ENCODE measurements around the gene BTN3A1. TPM values are rescaled to one million over a fixed set of nuclear protein-coding genes. Genes with fewer than 3 reads are reported as not detected.

BTN3A1 gene
- total and polyA plus RNA-seq, 2 of the 13 experiments (the other 11 are each of a cell fraction or from before 2014, with no cell fraction given), result 13.3 to 14.0 TPM

DNA sequence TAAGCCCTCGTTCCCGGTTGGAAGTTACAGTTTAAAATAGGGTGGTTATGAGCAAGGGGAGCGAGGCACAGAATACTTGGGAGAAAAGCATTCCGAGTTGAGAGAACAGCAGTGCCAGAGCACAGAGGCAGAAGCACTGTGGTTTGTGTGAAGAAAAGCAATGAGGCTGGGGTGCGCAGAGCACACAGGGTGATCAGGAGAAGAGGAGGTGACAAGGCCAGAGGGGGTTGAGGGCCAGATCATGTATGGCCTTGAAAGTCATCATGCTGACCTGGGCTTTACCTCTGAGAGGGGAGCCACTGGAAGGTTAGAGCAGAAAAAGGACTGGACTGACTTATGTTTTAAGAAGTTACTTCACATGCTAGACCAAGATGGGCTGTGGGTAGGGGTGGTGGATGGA is 40.5 kb upstream of the BTN3A1 start (continued):
- TF ChIP-seq, protein P1, sequence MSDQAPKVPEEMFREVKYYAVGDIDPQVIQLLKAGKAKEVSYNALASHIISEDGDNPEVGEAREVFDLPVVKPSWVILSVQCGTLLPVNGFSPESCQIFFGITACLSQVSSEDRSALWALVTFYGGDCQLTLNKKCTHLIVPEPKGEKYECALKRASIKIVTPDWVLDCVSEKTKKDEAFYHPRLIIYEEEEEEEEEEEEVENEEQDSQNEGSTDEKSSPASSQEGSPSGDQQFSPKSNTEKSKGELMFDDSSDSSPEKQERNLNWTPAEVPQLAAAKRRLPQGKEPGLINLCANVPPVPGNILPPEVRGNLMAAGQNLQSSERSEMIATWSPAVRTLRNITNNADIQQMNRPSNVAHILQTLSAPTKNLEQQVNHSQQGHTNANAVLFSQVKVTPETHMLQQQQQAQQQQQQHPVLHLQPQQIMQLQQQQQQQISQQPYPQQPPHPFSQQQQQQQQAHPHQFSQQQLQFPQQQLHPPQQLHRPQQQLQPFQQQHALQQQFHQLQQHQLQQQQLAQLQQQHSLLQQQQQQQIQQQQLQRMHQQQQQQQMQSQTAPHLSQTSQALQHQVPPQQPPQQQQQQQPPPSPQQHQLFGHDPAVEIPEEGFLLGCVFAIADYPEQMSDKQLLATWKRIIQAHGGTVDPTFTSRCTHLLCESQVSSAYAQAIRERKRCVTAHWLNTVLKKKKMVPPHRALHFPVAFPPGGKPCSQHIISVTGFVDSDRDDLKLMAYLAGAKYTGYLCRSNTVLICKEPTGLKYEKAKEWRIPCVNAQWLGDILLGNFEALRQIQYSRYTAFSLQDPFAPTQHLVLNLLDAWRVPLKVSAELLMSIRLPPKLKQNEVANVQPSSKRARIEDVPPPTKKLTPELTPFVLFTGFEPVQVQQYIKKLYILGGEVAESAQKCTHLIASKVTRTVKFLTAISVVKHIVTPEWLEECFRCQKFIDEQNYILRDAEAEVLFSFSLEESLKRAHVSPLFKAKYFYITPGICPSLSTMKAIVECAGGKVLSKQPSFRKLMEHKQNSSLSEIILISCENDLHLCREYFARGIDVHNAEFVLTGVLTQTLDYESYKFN (CRISPR knock-in tag; conservative IDR thresholded peaks at IDR 0.05), result 0 out of 2 replicates have a peak, but pooled peaks have one; percentile 4
- peak; percentile 71 for TF ChIP-seq ZMYM3 (CRISPR knock-in tag; IDR thresholded peaks at IDR 0.05)
- TF ChIP-seq ATF7 (IDR thresholded peaks at IDR 0.05), result no peak
- 0 out of 2 replicates have a peak, but pooled peaks have one; percentile 25 for TF ChIP-seq ATF7 (CRISPR knock-in tag; IDR thresholded peaks at IDR 0.05)
- TF ChIP-seq TIGD3 (CRISPR knock-in tag; IDR thresholded peaks at IDR 0.05; ENCODE audit: borderline replicate concordance), result no peak
- TF ChIP-seq SP1 (IDR thresholded peaks at IDR 0.05), result no peak
- TF ChIP-seq SP1 (CRISPR knock-in tag; IDR thresholded peaks at IDR 0.05), result no peak
- TF ChIP-seq MIER3 (CRISPR knock-in tag; IDR thresholded peaks at IDR 0.05; ENCODE audit: borderline replicate concordance), result no peak
- TF ChIP-seq MAF1 (CRISPR knock-in tag; IDR thresholded peaks at IDR 0.05; ENCODE audit: borderline replicate concordance), result no peak
- TF ChIP-seq SKI (IDR thresholded peaks at IDR 0.05; ENCODE audit: partially characterized antibody), result no peak
